ENCODE data around the gene MAPK10.

The MAPK10 gene

DNA sequence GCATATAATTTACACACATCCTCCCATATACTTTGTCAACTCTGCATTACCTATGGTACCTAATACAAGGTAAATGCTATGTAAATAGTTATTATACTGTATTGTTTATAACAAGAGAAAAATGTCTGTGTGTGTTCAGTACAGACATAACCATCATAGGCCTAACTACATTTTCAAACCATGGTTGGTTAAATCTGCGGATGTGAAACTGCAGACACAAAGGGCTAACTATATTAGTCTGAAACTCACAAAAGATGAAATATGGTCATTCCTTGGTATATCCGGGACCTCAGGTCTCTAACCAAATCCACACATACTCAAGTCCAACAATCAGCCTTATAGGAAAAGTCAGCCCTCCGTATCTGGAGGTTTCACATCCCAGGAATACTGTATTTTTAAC, 13.5 kb downstream of the MAPK10 start:
- H3K4me1 ChIP-seq (ENCODE audit: control insufficient read depth, insufficient read depth, low read length) = no peaks in the 10 kb centered on the region
- H3K27ac ChIP-seq (ENCODE audit: extremely low read depth, low read depth, low read length) = no peak overlapping the region
- CTCF ChIA-PET = interaction anchor here (0.7 kb wide), 1 partner anchor 150 kb away, joined by 3 read pairs; no protein-coding TSS in a partner anchor

More for the DNA sequence above, 13.5 kb downstream of the MAPK10 start:
- POLR2A ChIA-PET = no interaction called here
- Histone ChIP-seq H3K36me3 (ENCODE audit: control insufficient read depth in 2 of 2, insufficient read depth in 1 of 2, low read length in 2 of 2) (no peaks in the 10 kb centered on the region), H3K4me3 (ENCODE audit: low read depth, low read length) (no peak overlapping the region), H3K9me3 (ENCODE audit: control insufficient read depth, insufficient read depth, low read depth, low read length) (no peaks in the 10 kb centered on the region)
- TF ChIP-seq ELK4 (IDR thresholded peaks at IDR 0.05; ENCODE audit: borderline replicate concordance, low read depth, low read length) (no peak), ZNF544 (tag by site-specific recombination; IDR thresholded peaks at IDR 0.05) (no peak), ZNF837 (tag by site-specific recombination; IDR thresholded peaks at IDR 0.05) (no peak), SALL2 (tag by site-specific recombination; IDR thresholded peaks at IDR 0.05; ENCODE audit: borderline replicate concordance) (no peak), FEZF1 (tag by site-specific recombination; IDR thresholded peaks at IDR 0.05) (no peak), ZNF416 (tag by site-specific recombination; IDR thresholded peaks at IDR 0.05) (no peak), ZFP37 (tag by site-specific recombination; IDR thresholded peaks at IDR 0.05) (no peak), PRDM4 (tag by site-specific recombination; IDR thresholded peaks at IDR 0.05) (no peak), ZNF776 (tag by site-specific recombination; IDR thresholded peaks at IDR 0.05; ENCODE audit: borderline replicate concordance) (no peak), ZNF571 (tag by site-specific recombination; IDR thresholded peaks at IDR 0.05) (no peak), ZNF596 (tag by site-specific recombination; IDR thresholded peaks at IDR 0.05) (no peak), ZNF707 (tag by site-specific recombination; IDR thresholded peaks at IDR 0.05) (no peak), ZNF626 (tag by site-specific recombination; IDR thresholded peaks at IDR 0.05) (no peak)
- TF ChIP-seq, protein P1, sequence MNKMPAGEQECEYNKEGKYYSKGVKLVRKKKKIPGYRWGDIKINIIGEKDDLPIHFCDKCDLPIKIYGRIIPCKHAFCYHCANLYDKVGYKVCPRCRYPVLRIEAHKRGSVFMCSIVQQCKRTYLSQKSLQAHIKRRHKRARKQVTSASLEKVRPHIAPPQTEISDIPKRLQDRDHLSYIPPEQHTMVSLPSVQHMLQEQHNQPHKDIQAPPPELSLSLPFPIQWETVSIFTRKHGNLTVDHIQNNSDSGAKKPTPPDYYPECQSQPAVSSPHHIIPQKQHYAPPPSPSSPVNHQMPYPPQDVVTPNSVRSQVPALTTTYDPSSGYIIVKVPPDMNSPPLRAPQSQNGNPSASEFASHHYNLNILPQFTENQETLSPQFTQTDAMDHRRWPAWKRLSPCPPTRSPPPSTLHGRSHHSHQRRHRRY (tag by site-specific recombination; IDR thresholded peaks at IDR 0.05) = no peak
- TF ChIP-seq, protein P2, sequence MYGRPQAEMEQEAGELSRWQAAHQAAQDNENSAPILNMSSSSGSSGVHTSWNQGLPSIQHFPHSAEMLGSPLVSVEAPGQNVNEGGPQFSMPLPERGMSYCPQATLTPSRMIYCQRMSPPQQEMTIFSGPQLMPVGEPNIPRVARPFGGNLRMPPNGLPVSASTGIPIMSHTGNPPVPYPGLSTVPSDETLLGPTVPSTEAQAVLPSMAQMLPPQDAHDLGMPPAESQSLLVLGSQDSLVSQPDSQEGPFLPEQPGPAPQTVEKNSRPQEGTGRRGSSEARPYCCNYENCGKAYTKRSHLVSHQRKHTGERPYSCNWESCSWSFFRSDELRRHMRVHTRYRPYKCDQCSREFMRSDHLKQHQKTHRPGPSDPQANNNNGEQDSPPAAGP (tag by site-specific recombination; IDR thresholded peaks at IDR 0.05) = no peak
- TF ChIP-seq, protein P3, sequence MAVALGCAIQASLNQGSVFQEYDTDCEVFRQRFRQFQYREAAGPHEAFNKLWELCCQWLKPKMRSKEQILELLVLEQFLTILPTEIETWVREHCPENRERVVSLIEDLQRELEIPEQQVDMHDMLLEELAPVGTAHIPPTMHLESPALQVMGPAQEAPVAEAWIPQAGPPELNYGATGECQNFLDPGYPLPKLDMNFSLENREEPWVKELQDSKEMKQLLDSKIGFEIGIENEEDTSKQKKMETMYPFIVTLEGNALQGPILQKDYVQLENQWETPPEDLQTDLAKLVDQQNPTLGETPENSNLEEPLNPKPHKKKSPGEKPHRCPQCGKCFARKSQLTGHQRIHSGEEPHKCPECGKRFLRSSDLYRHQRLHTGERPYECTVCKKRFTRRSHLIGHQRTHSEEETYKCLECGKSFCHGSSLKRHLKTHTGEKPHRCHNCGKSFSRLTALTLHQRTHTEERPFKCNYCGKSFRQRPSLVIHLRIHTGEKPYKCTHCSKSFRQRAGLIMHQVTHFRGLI (tag by site-specific recombination; IDR thresholded peaks at IDR 0.05) = no peak
- TF ChIP-seq, protein P4, sequence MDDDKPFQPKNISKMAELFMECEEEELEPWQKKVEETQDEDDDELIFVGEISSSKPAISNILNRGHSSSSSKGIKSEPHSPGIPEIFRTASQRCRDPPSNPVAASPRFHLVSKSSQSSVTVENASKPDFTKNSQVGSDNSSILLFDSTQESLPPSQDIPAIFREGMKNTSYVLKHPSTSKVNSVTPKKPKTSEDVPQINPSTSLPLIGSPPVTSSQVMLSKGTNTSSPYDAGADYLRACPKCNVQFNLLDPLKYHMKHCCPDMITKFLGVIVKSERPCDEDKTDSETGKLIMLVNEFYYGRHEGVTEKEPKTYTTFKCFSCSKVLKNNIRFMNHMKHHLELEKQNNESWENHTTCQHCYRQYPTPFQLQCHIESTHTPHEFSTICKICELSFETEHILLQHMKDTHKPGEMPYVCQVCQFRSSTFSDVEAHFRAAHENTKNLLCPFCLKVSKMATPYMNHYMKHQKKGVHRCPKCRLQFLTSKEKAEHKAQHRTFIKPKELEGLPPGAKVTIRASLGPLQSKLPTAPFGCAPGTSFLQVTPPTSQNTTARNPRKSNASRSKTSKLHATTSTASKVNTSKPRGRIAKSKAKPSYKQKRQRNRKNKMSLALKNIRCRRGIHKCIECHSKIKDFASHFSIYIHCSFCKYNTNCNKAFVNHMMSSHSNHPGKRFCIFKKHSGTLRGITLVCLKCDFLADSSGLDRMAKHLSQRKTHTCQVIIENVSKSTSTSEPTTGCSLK (tag by site-specific recombination; IDR thresholded peaks at IDR 0.05) = no peak
- TF ChIP-seq, protein P5, sequence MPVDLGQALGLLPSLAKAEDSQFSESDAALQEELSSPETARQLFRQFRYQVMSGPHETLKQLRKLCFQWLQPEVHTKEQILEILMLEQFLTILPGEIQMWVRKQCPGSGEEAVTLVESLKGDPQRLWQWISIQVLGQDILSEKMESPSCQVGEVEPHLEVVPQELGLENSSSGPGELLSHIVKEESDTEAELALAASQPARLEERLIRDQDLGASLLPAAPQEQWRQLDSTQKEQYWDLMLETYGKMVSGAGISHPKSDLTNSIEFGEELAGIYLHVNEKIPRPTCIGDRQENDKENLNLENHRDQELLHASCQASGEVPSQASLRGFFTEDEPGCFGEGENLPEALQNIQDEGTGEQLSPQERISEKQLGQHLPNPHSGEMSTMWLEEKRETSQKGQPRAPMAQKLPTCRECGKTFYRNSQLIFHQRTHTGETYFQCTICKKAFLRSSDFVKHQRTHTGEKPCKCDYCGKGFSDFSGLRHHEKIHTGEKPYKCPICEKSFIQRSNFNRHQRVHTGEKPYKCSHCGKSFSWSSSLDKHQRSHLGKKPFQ (tag by site-specific recombination; IDR thresholded peaks at IDR 0.05) = no peak

Data from HEK293 (cell line).